ENCODE results near the gene CRCP.
"Not testable (repeated sequence)": the region's sequence is repeated elsewhere in the genome, so short reads cannot be mapped to it uniquely, and the experiment has no call there.

DNA sequence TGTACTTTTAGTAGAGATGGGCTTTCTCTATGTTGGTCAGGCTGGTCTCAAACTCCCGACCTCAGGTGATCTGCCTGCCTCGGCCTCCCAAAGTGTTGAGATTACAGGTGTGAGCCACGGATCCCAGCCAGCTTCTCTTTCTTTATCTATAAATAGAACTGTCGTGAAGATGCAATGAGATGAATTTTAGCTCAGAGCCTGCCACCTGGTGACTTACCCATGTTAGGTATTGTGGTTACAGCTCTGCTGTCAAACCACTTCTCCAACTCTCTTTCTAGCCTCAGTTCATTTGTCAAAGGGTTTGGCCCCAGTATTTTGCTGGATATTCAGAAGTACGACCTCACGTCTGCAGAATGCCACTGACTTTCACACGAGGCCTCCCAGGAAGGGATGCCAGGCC, 42.4 kb upstream of the CRCP start:
- TF ChIP-seq, protein P1, sequence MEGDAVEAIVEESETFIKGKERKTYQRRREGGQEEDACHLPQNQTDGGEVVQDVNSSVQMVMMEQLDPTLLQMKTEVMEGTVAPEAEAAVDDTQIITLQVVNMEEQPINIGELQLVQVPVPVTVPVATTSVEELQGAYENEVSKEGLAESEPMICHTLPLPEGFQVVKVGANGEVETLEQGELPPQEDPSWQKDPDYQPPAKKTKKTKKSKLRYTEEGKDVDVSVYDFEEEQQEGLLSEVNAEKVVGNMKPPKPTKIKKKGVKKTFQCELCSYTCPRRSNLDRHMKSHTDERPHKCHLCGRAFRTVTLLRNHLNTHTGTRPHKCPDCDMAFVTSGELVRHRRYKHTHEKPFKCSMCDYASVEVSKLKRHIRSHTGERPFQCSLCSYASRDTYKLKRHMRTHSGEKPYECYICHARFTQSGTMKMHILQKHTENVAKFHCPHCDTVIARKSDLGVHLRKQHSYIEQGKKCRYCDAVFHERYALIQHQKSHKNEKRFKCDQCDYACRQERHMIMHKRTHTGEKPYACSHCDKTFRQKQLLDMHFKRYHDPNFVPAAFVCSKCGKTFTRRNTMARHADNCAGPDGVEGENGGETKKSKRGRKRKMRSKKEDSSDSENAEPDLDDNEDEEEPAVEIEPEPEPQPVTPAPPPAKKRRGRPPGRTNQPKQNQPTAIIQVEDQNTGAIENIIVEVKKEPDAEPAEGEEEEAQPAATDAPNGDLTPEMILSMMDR (IDR thresholded peaks at IDR 0.05), result not testable (repeated sequence)
- TF ChIP-seq POLR2A (IDR thresholded peaks at IDR 0.05), result not testable (repeated sequence)
